Brain microvascular endothelial cell (primary cell): ENCODE results near the gene ARHGAP44.

ENCODE experiments used
- DNase-seq: peaks from one replicate; pipeline ENCODE4 v3.0.0-alpha.2; 2020
- H3K27ac ChIP-seq: fragments of 250-450 bp; sonication (Bioruptor Pico); 2 replicates; pipeline ENCODE4 v1.5.1; 2020; ENCODE audit warnings: mild to moderate bottlenecking, moderate library complexity
- H3K27me3 ChIP-seq: fragments of 250-450 bp; sonication (Bioruptor Pico); replicated peaks from 2 replicates; pipeline ENCODE4 v1.5.1; 2020; ENCODE audit warnings: mild to moderate bottlenecking
- H3K36me3 ChIP-seq: fragments of 250-450 bp; sonication (Bioruptor Pico); replicated peaks from 2 replicates; pipeline ENCODE4 v1.5.1; 2020; ENCODE audit warnings: mild to moderate bottlenecking
- H3K4me3 ChIP-seq: 2 replicates; pipeline ENCODE4 v1.5.1; 2011; ENCODE audit warnings: low read depth, mild to moderate bottlenecking, control low read depth, low read length, moderate library complexity
- CTCF ChIP-seq: IDR thresholded peaks from 2 replicates; pipeline ENCODE4 v1.5.1; 2011; ENCODE audit warnings: low read depth, mild to moderate bottlenecking, moderate library complexity, low read length, control low read depth, inconsistent platforms; ENCODE audit errors: missing control alignments
- in situ Hi-C: cut with HindIII; loops from 2 replicates; pipeline ENCODE4 v1.10.0; 2017; ENCODE audit warnings: low sequenced_read_pairs, low pct_ligation_motif_present

Gene ARHGAP44

DNA sequence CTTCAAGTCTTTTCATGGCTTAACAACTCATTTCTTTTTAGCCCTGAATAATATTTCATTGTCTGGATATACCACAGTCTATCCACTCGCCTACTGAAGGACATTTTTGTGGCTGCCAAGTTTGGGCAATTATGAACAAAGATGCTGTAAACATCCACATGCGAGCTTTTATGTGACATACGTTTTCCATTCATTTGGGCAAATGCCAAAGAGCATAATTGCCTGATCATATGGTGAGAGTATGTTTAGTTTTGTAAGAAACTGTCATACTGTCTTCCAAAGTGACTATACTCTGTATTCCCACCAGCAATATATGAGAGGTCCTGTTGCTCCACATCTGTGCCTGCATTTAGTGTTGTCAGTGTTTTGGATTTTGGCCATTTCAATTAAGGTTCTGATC is 147.2 kb downstream of the ARHGAP44 start:
- Histone ChIP-seq H3K27ac (no peak overlapping the region), H3K27me3 (no peaks in the 10 kb centered on the region), H3K36me3 (no peaks in the 10 kb centered on the region), H3K4me3 (no peak overlapping the region)
- TF ChIP-seq CTCF = no peak
- in situ Hi-C loops = no loop called here
- DNase-seq = no peak

DNA sequence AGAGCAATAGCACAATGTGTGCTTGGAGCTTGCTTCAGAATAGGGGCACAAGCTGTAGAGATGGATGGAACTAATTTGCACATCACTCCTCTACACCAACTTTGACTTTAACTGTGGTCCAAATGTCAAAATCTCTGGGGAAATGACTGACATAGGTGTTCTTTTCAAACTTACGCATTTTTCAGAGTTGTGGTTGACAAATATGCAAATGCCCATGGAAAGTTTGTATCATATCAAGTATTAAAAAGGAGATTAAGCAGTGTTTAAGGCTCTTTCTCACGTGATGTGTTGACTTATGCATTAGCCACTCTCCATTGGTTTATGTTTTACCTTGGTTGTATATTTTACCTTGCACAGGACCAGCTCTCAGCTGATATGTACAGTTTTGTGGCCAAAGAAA is 151.4 kb downstream of the ARHGAP44 start:
- H3K27me3 ChIP-seq = no peaks in the 10 kb centered on the region
- in situ Hi-C loops = no loop called here
- H3K4me3 ChIP-seq = no peak overlapping the region
- TF ChIP-seq CTCF = no peak
- no peak for DNase-seq
- no peaks in the 10 kb centered on the region for H3K36me3 ChIP-seq
- no peak overlapping the region for H3K27ac ChIP-seq

- H3K27me3 ChIP-seq = no peaks in the 10 kb centered on the region
- H3K36me3 ChIP-seq = no peaks in the 10 kb centered on the region
- in situ Hi-C loops = no loop called here
- TF ChIP-seq CTCF = no peak
- no peak overlapping the region for H3K27ac ChIP-seq
- DNase-seq = no peak
- no peak overlapping the region for H3K4me3 ChIP-seq
These were observed 157.7 kb downstream of the ARHGAP44 start for GRCh38 chr17:12947047-12947446.

DNA sequence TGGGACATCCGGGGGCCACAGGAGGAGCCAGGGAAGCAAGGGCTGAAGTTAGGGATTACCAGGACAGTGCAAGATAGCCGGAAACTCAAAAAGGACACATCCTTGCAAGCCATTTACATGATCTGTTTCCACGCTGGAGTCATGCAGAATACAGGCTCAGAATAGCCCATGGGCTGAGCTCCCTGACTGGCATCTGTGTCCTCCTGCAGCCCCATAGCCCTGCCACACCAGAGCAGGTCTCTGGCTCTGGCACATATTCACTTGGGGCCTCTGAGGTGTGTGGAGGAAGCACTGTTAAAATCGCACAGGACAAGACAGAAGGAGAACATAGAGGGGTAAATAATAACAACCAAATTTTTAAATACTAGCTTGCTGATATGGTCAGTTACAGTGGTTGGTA is 162.7 kb downstream of the ARHGAP44 start:
- Histone ChIP-seq H3K27ac (no peak overlapping the region), H3K36me3 (no peaks in the 10 kb centered on the region), H3K27me3 (no peaks in the 10 kb centered on the region), H3K4me3 (no peak overlapping the region)
- DNase-seq = no peak
- in situ Hi-C loops = no loop called here
- TF ChIP-seq CTCF = no peak

- TF ChIP-seq CTCF = no peak
- in situ Hi-C loops = no loop called here
- no peaks in the 10 kb centered on the region for H3K27me3 ChIP-seq
- H3K4me3 ChIP-seq = no peak overlapping the region
- H3K36me3 ChIP-seq = no peaks in the 10 kb centered on the region
- no peak overlapping the region for H3K27ac ChIP-seq
- DNase-seq = no peak
These were observed 163.9 kb downstream of the ARHGAP44 start for GRCh38 chr17:12953156-12953555.

DNA sequence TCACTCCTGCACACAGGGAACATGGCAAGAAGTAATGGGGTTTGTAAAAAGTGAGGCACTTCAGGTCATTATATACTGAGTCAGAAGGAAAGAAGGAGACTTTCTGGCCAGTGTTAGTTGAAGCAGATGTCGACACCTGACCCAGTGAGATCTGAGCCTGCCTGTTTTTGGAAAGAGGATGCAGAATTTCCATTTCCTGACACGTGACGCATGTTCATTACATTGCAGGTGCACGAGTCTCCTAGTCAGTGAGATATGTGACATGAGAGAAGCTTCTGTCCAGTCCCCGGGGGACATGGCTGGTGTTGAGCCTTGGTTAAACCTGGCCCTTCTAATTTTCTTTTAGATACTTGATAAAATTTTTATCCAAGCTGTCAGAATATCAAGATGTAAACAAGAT is 166.2 kb downstream of the ARHGAP44 start:
- H3K27ac ChIP-seq = no peak overlapping the region
- no peaks in the 10 kb centered on the region for H3K36me3 ChIP-seq
- no peak for DNase-seq
- H3K27me3 ChIP-seq = no peaks in the 10 kb centered on the region
- no peak for TF ChIP-seq CTCF
- in situ Hi-C loops = no loop called here
- no peak overlapping the region for H3K4me3 ChIP-seq
